HG03432 (cell line): ENCODE measurements around the gene KLC4.
"Not testable (repeated sequence)": the region's sequence is repeated elsewhere in the genome, so short reads cannot be mapped to it uniquely, and the experiment has no call there.

Experiments used
- ATAC-seq: cut with Tn5 transposase; IDR thresholded peaks from one replicate; pipeline ENCODE4 v1.9.1; 2021; ENCODE audit warnings: mild to moderate bottlenecking, moderate library complexity; ENCODE audit not compliant: unreplicated experiment

Gene KLC4

GRCh38 chr6:43090559-43090956, 31.1 kb downstream of the KLC4 start:
- no peak for ATAC-seq

GRCh38 chr6:43091020-43091419, 31.6 kb downstream of the KLC4 start:
- ATAC-seq: no peak

- no peak for ATAC-seq
These were observed 32.1 kb downstream of the KLC4 start for GRCh38 chr6:43091436-43091991.

- ATAC-seq: no peak
These were observed 33.2 kb downstream of the KLC4 start for GRCh38 chr6:43092635-43093034.

- no peak for ATAC-seq
These were observed 34.2 kb downstream of the KLC4 start for GRCh38 chr6:43093436-43094289.

GRCh38 chr6:43095939-43096338, 36.5 kb downstream of the KLC4 start:
- no peak for ATAC-seq

GRCh38 chr6:43096451-43097097, 37.1 kb downstream of the KLC4 start:
- no peak for ATAC-seq

- ATAC-seq: no peak
These were observed 37.7 kb downstream of the KLC4 start for GRCh38 chr6:43097098-43097489.

GRCh38 chr6:43097502-43097901, 38.1 kb downstream of the KLC4 start:
- no peak for ATAC-seq

- no peak for ATAC-seq
These were observed 42.1 kb downstream of the KLC4 start for GRCh38 chr6:43101497-43101896.

- no peak for ATAC-seq
These were observed 43.9 kb downstream of the KLC4 start for GRCh38 chr6:43103253-43103876.

GRCh38 chr6:43105538-43106222, 46.2 kb downstream of the KLC4 start:
- ATAC-seq: no peak

GRCh38 chr6:43107344-43108062, 48.1 kb downstream of the KLC4 start:
- no peak for ATAC-seq

GRCh38 chr6:43113431-43114260, 54.2 kb downstream of the KLC4 start:
- ATAC-seq: no peak

GRCh38 chr6:43115365-43115764, 55.9 kb downstream of the KLC4 start:
- no peak for ATAC-seq

GRCh38 chr6:43117466-43117865, 58.0 kb downstream of the KLC4 start:
- ATAC-seq: not testable (repeated sequence)

GRCh38 chr6:43119482-43119881, 60.1 kb downstream of the KLC4 start:
- ATAC-seq: no peak

- no peak for ATAC-seq
These were observed 60.8 kb downstream of the KLC4 start for GRCh38 chr6:43120101-43120763.
